H1 (cell line): ENCODE data around the gene ALOX5. TPM values are rescaled to one million over a fixed set of nuclear protein-coding genes. Genes with fewer than 3 reads are reported as not detected.

Experiments
- CTCF ChIA-PET: fragments of 300-600 bp; sonication (Branson Sonifier 250); formaldehyde crosslinking; loops from one replicate; lab custom pipeline; 2021; ENCODE audit not compliant: partially characterized antibody; lab: Charles Lee
- POLR2A ChIA-PET: fragments of 300-600 bp; sonication (Branson Sonifier 250); formaldehyde crosslinking; loops from one replicate; lab custom pipeline; 2021; ENCODE audit warnings: inconsistent platforms; ENCODE audit not compliant: partially characterized antibody; lab: Charles Lee
- DNase-seq, 2 experiments: peaks; one replicate each; pipeline versions ENCODE4 v3.0.0 to v3.0.0-alpha.2; 2010 to 2022; ENCODE audit warnings: low spot score in 2 of 2, low read depth in 1 of 2, mixed read lengths in 1 of 2
- FAIRE-seq: peaks from 2 replicates; lab custom pipeline; 2011; peaks lifted over from hg19 to GRCh38; lab: Jason Lieb, UNC
- H2AFZ ChIP-seq: 2 replicates; pipeline ENCODE4 v1.8.1; 2012; ENCODE audit warnings: low read length, inconsistent platforms
- H2AK5ac ChIP-seq: 2 replicates; pipeline ENCODE4 v1.6.1; 2013; ENCODE audit warnings: low read depth, low read length
- H2BK120ac ChIP-seq: replicated peaks from 2 replicates; pipeline ENCODE3; 2013; ENCODE audit warnings: low read depth, low read length, inconsistent platforms
- H2BK12ac ChIP-seq: 2 replicates; pipeline ENCODE4 v1.6.1; 2013; ENCODE audit warnings: low read depth, low read length
- H2BK15ac ChIP-seq: 2 replicates; pipeline ENCODE4 v1.6.1; 2013; ENCODE audit warnings: low read length
- H2BK20ac ChIP-seq: 2 replicates; pipeline ENCODE4 v1.6.1; 2013; ENCODE audit warnings: low read length
- H2BK5ac ChIP-seq: 2 replicates; pipeline ENCODE4 v1.6.1; 2013; ENCODE audit warnings: low read depth, low read length
- H3K14ac ChIP-seq: 2 replicates; pipeline ENCODE4 v1.6.1; 2013; ENCODE audit warnings: inconsistent platforms; ENCODE audit not compliant: insufficient read length
- H3K18ac ChIP-seq: 2 replicates; pipeline ENCODE4 v1.6.1; 2013; ENCODE audit warnings: low read length; ENCODE audit errors: extremely low read depth
- H3K23ac ChIP-seq: 2 replicates; pipeline ENCODE4 v1.6.1; 2013; ENCODE audit warnings: inconsistent platforms; ENCODE audit not compliant: insufficient read length
- H3K23me2 ChIP-seq: 2 replicates; pipeline ENCODE4 v1.6.1; 2013; ENCODE audit warnings: low read depth, low read length
- H3K27ac ChIP-seq: 2 replicates; pipeline ENCODE4 v1.6.1; 2011; ENCODE audit warnings: low read depth, low read length, inconsistent platforms
- H3K27me3 ChIP-seq, 4 experiments: replicated peaks in 1 of 4; 1 replicate in 1 of 4; 2 replicates in 3 of 4; pipeline versions ENCODE4 v1.6.1 to v1.8.1; 2011 to 2013; ENCODE audit warnings: low read length in 3 of 4, mild to moderate bottlenecking in 3 of 4, inconsistent platforms in 2 of 4, mixed read lengths in 2 of 4, moderate library complexity in 1 of 4; ENCODE audit not compliant: control insufficient read depth in 3 of 4, insufficient read depth in 3 of 4; ENCODE audit errors: extremely low read depth in 1 of 4
- H3K36me3 ChIP-seq, 4 experiments: 2 replicates each; pipeline versions ENCODE4 v1.6.1 to v1.8.1; 2011 to 2013; ENCODE audit warnings: mild to moderate bottlenecking in 4 of 4, low read length in 3 of 4, moderate library complexity in 2 of 4, control low read depth in 1 of 4, inconsistent platforms in 1 of 4; ENCODE audit not compliant: insufficient read depth in 4 of 4, control insufficient read depth in 2 of 4
- H3K4ac ChIP-seq: replicated peaks from 2 replicates; pipeline ENCODE3; 2013; ENCODE audit warnings: low read length, low read depth, mixed read lengths, inconsistent platforms; ENCODE audit not compliant: insufficient read length
- H3K4me1 ChIP-seq, 4 experiments: replicated peaks in 1 of 4; 1 replicate in 1 of 4; 2 replicates in 3 of 4; pipeline versions ENCODE4 v1.6.1 to v1.8.1; 2011 to 2013; ENCODE audit warnings: low read length in 3 of 4, inconsistent platforms in 2 of 4, mixed read lengths in 1 of 4; ENCODE audit not compliant: insufficient read depth in 4 of 4, control insufficient read depth in 3 of 4
- H3K4me2 ChIP-seq, 2 experiments: 2 replicates each; pipeline versions ENCODE4 v1.6.1 to v1.8.1; 2011 to 2013; ENCODE audit warnings: low read depth in 2 of 2, low read length in 2 of 2, control low read depth in 1 of 2, inconsistent platforms in 1 of 2, mild to moderate bottlenecking in 1 of 2; ENCODE audit not compliant: insufficient read depth in 1 of 2
- H3K4me3 ChIP-seq, 4 experiments: fragments of 200-600, 300-600 bp in 1 of 4; sonication (generic), shearing (Covaris generic), sonication (Bioruptor Twin) in 1 of 4; 2 replicates each; pipeline versions ENCODE4 v1.5.1 to v1.8.1; 2011 to 2016; ENCODE audit warnings: low read length in 4 of 4, low read depth in 3 of 4, control low read depth in 2 of 4, inconsistent platforms in 2 of 4, mild to moderate bottlenecking in 2 of 4, mixed read lengths in 1 of 4, moderate library complexity in 1 of 4; ENCODE audit not compliant: insufficient read depth in 2 of 4; ENCODE audit errors: extremely low read depth in 1 of 4
- H3K56ac ChIP-seq: replicated peaks from 2 replicates; pipeline ENCODE3; 2013; ENCODE audit warnings: low read depth, mild to moderate bottlenecking, mixed read lengths, low read length, inconsistent platforms; ENCODE audit not compliant: insufficient read length
- H3K79me1 ChIP-seq: 2 replicates; pipeline ENCODE4 v1.6.1; 2013; ENCODE audit warnings: low read depth, low read length, control low read depth
- H3K79me2 ChIP-seq, 2 experiments: 2 replicates each; pipeline versions ENCODE4 v1.6.1 to v1.8.1; 2012 to 2013; ENCODE audit warnings: low read length in 2 of 2, mild to moderate bottlenecking in 2 of 2, inconsistent platforms in 1 of 2; ENCODE audit not compliant: insufficient read depth in 2 of 2, control insufficient read depth in 1 of 2
- H3K9ac ChIP-seq, 4 experiments: replicated peaks in 1 of 4; 1 replicate in 1 of 4; 2 replicates in 3 of 4; pipeline versions ENCODE4 v1.6.1 to v1.8.1; 2011 to 2013; ENCODE audit warnings: low read depth in 3 of 4, low read length in 3 of 4, control low read depth in 2 of 4, mild to moderate bottlenecking in 2 of 4, moderate library complexity in 2 of 4, inconsistent platforms in 1 of 4; ENCODE audit errors: extremely low read depth in 1 of 4
- H3K9me3 ChIP-seq, 2 experiments: 2 replicates each; pipeline versions ENCODE4 v1.6.1 to v1.8.1; 2012 to 2013; ENCODE audit warnings: mild to moderate bottlenecking in 2 of 2, moderate library complexity in 2 of 2, control low read depth in 1 of 2, inconsistent platforms in 1 of 2, low read depth in 1 of 2, low read length in 1 of 2, mixed read lengths in 1 of 2; ENCODE audit not compliant: insufficient read depth in 2 of 2
- H4K20me1 ChIP-seq, 2 experiments: replicated peaks in 1 of 2; 2 replicates each; pipeline versions ENCODE3 to v1.8.1; 2011 to 2013; ENCODE audit warnings: inconsistent platforms in 2 of 2, low read length in 2 of 2, mild to moderate bottlenecking in 1 of 2; ENCODE audit not compliant: insufficient read depth in 2 of 2, control insufficient read depth in 1 of 2
- H4K5ac ChIP-seq: 2 replicates; pipeline ENCODE4 v1.6.1; 2013; ENCODE audit warnings: low read length, low read depth, mixed read lengths, inconsistent platforms; ENCODE audit not compliant: insufficient read length
- H4K8ac ChIP-seq: 2 replicates; pipeline ENCODE4 v1.8.0; 2013; ENCODE audit warnings: mild to moderate bottlenecking, moderate library complexity, low read length, inconsistent platforms; ENCODE audit not compliant: insufficient read depth; ENCODE audit errors: extremely low read depth
- H4K91ac ChIP-seq: replicated peaks from 2 replicates; pipeline ENCODE3; 2013; ENCODE audit warnings: low read length, mixed read lengths, inconsistent platforms; ENCODE audit not compliant: insufficient read length
- HDAC2 ChIP-seq, 2 experiments: fragments of 300-600 bp in 1 of 2; sonication (generic) in 1 of 2; IDR thresholded peaks; 2 replicates each; pipeline ENCODE4 v1.6.1; 2011 to 2012; ENCODE audit warnings: low read depth in 2 of 2, low read length in 2 of 2, mild to moderate bottlenecking in 2 of 2, moderate library complexity in 2 of 2, borderline replicate concordance in 1 of 2, inconsistent platforms in 1 of 2
- NRF1 ChIP-seq: IDR thresholded peaks from 2 replicates; pipeline ENCODE4 v1.6.1; 2011; ENCODE audit warnings: mild to moderate bottlenecking, low read depth, low read length, improper control_type of control experiment
- PHF8 ChIP-seq: fragments of 200-600 bp; sonication (generic); conservative IDR thresholded peaks from 2 replicates; pipeline ENCODE4 v1.7.1; 2012; ENCODE audit warnings: low read depth, mild to moderate bottlenecking, inconsistent platforms, low read length, moderate library complexity
- WGBS, 2 experiments: shearing (Covaris generic) in 1 of 2; methylation state at CpG; one replicate each; pipeline versions ENCODE4 v1.1.6 to v1.1.7; 2013 to 2015; ENCODE audit warnings: low lambda C conversion rate in 2 of 2, mixed read lengths in 2 of 2, inconsistent platforms in 1 of 2, low coverage in 1 of 2, missing lambda C conversion rate in 1 of 2; ENCODE audit not compliant: insufficient replicate concordance in 2 of 2, insufficient coverage in 1 of 2, insufficient read length in 1 of 2; ENCODE audit errors: extremely low coverage in 1 of 2, missing lambda C conversion rate in 1 of 2; 5-methylcytosine and 5-hydroxymethylcytosine counted together
- polyA plus RNA-seq, 7 experiments: library from polyadenylated mRNA; depleted of rRNA in 3 of 7; stranded (reverse) in 5 of 7; unstranded in 2 of 7; fragments of >200 nt in 5 of 7; fragments of 200-250 nt in 2 of 7; gene quantifications; 1 replicate in 5 of 7; 2 replicates in 1 of 7; 4 replicates in 1 of 7; pipeline versions ENCODE4 v1.2.1 to v1.2.3, GENCODE V29; 2011 to 2013; ENCODE audit warnings: missing spikeins in 2 of 7, mixed read lengths in 2 of 7
- total RNA-seq: library from RNA; stranded (reverse); fragmentation: NEBNext Ultra II Directional; extraction: Animal tissue kit (Norgen Biotek cat#: 25700); gene quantifications from 2 replicates; pipeline ENCODE4 v1.2.1, GENCODE V29; 2021

Gene ALOX5
- total and polyA plus RNA-seq, 2 of the 8 experiments (the other 6 are each of a cell fraction or from before 2014, with no cell fraction given) = 1.6 to 3.8 TPM

- Histone ChIP-seq H3K9ac (no peak overlapping the region), H4K5ac (no peak overlapping the region), H3K79me1 (peaks cover 4% of the 10 kb centered on the region; the same call in 1 of the 2 replicates), H2BK120ac (no peak overlapping the region), H3K27me3 (no peaks in the 10 kb centered on the region), H3K14ac (no peak overlapping the region), H2BK15ac (no peak overlapping the region), H4K20me1 (peaks cover 0 to 1% of the 10 kb centered on the region in 2 experiments), H3K18ac (no peak overlapping the region), H2AFZ (no peak overlapping the region), H3K4me3 (no peak overlapping the region), H3K23me2 (no peaks in the 10 kb centered on the region), H3K9me3 (peaks cover 0 to 7% of the 10 kb centered on the region in 2 experiments; a peak in 2 of 4 replicates), H4K8ac (no peak overlapping the region), H3K23ac (no peak overlapping the region), H4K91ac (no peak overlapping the region), H3K27ac (no peak overlapping the region), H2BK12ac (no peak overlapping the region), H3K36me3 (no peaks in the 10 kb centered on the region), H2AK5ac (no peak overlapping the region), H3K56ac (no peak overlapping the region), H3K4me1 (peaks cover 0 to 5% (median 2%) of the 10 kb centered on the region in 4 experiments; a peak in 4 of 7 replicates), H3K79me2 (peaks cover 0 to 7% of the 10 kb centered on the region in 2 experiments; a peak in 1 of 4 replicates), H3K4ac (no peak overlapping the region), H3K4me2 (no peak overlapping the region), H2BK20ac (no peak overlapping the region), H2BK5ac (no peak overlapping the region)
- DNase-seq = no peak
- no peak for FAIRE-seq
- 89% methylated on average over 1 of the region's 1 CpG; no CpG with 5 or more reads in 1 of the 2 experiments for WGBS, 2 experiments
- CTCF ChIA-PET = no interaction called here
- POLR2A ChIA-PET = interaction anchor here (0.6 kb wide), 1 partner anchor 71 kb away, joined by 3 read pairs; no protein-coding TSS in a partner anchor
- TF ChIP-seq PHF8 = no peak
- no peak for TF ChIP-seq HDAC2 (IDR thresholded peaks at IDR 0.05; ENCODE audit: borderline replicate concordance in 1 of 2, low read depth in 2 of 2, low read length in 2 of 2)
- TF ChIP-seq NRF1 = no peak
Observed at GRCh38 chr10:45476559-45476958, 102.5 kb downstream of the ALOX5 start.
